Neural cell (in vitro differentiated cells): Measurements from ENCODE around the gene NPM1. TPM values are rescaled to one million over a fixed set of nuclear protein-coding genes. Genes with fewer than 3 reads are reported as not detected.

Source experiments
- H2AFZ ChIP-seq: fragments of 200-600, 300-800 bp; sonication (generic), shearing (Covaris generic); 2 replicates; pipeline ENCODE4 v1.6.0; 2014; ENCODE audit warnings: low read depth, mild to moderate bottlenecking, antibody characterized with exemption, low read length, moderate library complexity
- H3F3A ChIP-seq: fragments of 200-600 bp; shearing (Covaris generic); 2 replicates; pipeline ENCODE4 v1.6.1; 2016; ENCODE audit warnings: mild to moderate bottlenecking, moderate library complexity, mixed read lengths, antibody characterized with exemption, low read length; ENCODE audit not compliant: insufficient read depth, poor library complexity, severe bottlenecking
- H3K27ac ChIP-seq: fragments of 200-600, 300-800 bp; sonication (generic), shearing (Covaris generic); 2 replicates; pipeline ENCODE4 v1.5.1; 2014; ENCODE audit warnings: mild to moderate bottlenecking, low read length, moderate library complexity
- H3K27me3 ChIP-seq: fragments of 300-800, 200-600 bp; sonication (generic), shearing (Covaris generic); 2 replicates; pipeline ENCODE4 v1.6.0; 2014; ENCODE audit warnings: mild to moderate bottlenecking, low read depth, low read length, moderate library complexity; ENCODE audit not compliant: insufficient read depth
- H3K36me3 ChIP-seq: fragments of 300-800, 200-600 bp; sonication (generic), shearing (Covaris generic); 2 replicates; pipeline ENCODE4 v1.5.1; 2014; ENCODE audit warnings: mild to moderate bottlenecking, antibody characterized with exemption, low read length, moderate library complexity; ENCODE audit not compliant: insufficient read depth
- H3K4me2 ChIP-seq: fragments of 300-800, 200-600 bp; sonication (generic), shearing (Covaris generic); 2 replicates; pipeline ENCODE4 v1.6.0; 2014; ENCODE audit warnings: mild to moderate bottlenecking, low read length
- H3K4me3 ChIP-seq: fragments of 300-800, 200-600 bp; sonication (generic), shearing (Covaris generic); 2 replicates; pipeline ENCODE4 v1.5.1; 2014; ENCODE audit warnings: mild to moderate bottlenecking, low read length, moderate library complexity
- H3K79me2 ChIP-seq: fragments of 200-600 bp; shearing (Covaris generic); replicated peaks from 2 replicates; pipeline ENCODE4 v1.6.0; 2014; ENCODE audit warnings: mild to moderate bottlenecking, low read length, moderate library complexity; ENCODE audit not compliant: insufficient read depth
- H3K9ac ChIP-seq: fragments of 300-800, 200-600 bp; sonication (generic), shearing (Covaris generic); 2 replicates; pipeline ENCODE4 v1.6.1; 2016; ENCODE audit warnings: mild to moderate bottlenecking, low read length, mixed read lengths
- H3K9me2 ChIP-seq: fragments of 200-600 bp; shearing (Covaris generic); 2 replicates; pipeline ENCODE4 v1.6.1; 2016; ENCODE audit warnings: mild to moderate bottlenecking, low read length, mixed read lengths; ENCODE audit not compliant: insufficient read depth
- H3K9me3 ChIP-seq: fragments of 200-600, 300-800 bp; sonication (generic), shearing (Covaris generic); 2 replicates; pipeline ENCODE4 v1.6.1; 2016; ENCODE audit warnings: mild to moderate bottlenecking, mixed run types, low read length, moderate library complexity, mixed read lengths
- H4K20me1 ChIP-seq: fragments of 200-600 bp; shearing (Covaris generic); 2 replicates; pipeline ENCODE4 v1.6.1; 2016; ENCODE audit warnings: mild to moderate bottlenecking, mixed run types; ENCODE audit not compliant: insufficient read depth
- EP300 ChIP-seq: fragments of 450-650 bp; conservative IDR thresholded peaks from 2 replicates; pipeline ENCODE4 v1.6.1; 2014; ENCODE audit warnings: antibody characterized with exemption, mild to moderate bottlenecking, moderate library complexity; ENCODE audit not compliant: poor library complexity, severe bottlenecking
- EZH2 ChIP-seq: fragments of 200-600, 300-800 bp; shearing (Covaris generic), sonication (generic); IDR thresholded peaks from 2 replicates; pipeline ENCODE4 v1.6.1; 2014; ENCODE audit warnings: antibody characterized with exemption, low read length, borderline replicate concordance, mild to moderate bottlenecking; ENCODE audit not compliant: insufficient read depth, poor library complexity, severe bottlenecking
- MXI1 ChIP-seq: fragments of 450-650 bp; conservative IDR thresholded peaks from 2 replicates; pipeline ENCODE4 v1.6.1; 2014; ENCODE audit warnings: antibody characterized with exemption, mild to moderate bottlenecking; ENCODE audit not compliant: poor library complexity, severe bottlenecking
- POLR2AphosphoS5 ChIP-seq: IDR thresholded peaks from 2 replicates; pipeline ENCODE4 v1.6.1; 2012
- RAD21 ChIP-seq: fragments of 450-650 bp; conservative IDR thresholded peaks from 2 replicates; pipeline ENCODE4 v1.6.1; 2014; ENCODE audit warnings: antibody characterized with exemption, mild to moderate bottlenecking, moderate library complexity
- SMC3 ChIP-seq: fragments of 450-650 bp; conservative IDR thresholded peaks from 2 replicates; pipeline ENCODE4 v1.6.1; 2014; ENCODE audit warnings: antibody characterized with exemption, mild to moderate bottlenecking, moderate library complexity; ENCODE audit not compliant: poor library complexity
- TAF1 ChIP-seq: IDR thresholded peaks from 2 replicates; pipeline ENCODE4 v1.6.1; 2012; ENCODE audit warnings: low read depth
- polyA plus RNA-seq: library from polyadenylated mRNA; depleted of rRNA; stranded (reverse); fragments of >200 nt; gene quantifications from 2 replicates; pipeline ENCODE4 v1.2.3, GENCODE V29; 2014
- TF ChIP-seq, protein P1 (sequence below): fragments of 450-650 bp; IDR thresholded peaks from 2 replicates; pipeline ENCODE4 v1.5.1; 2014; ENCODE audit warnings: antibody characterized with exemption, mild to moderate bottlenecking, moderate library complexity; ENCODE audit not compliant: poor library complexity, severe bottlenecking
- TF ChIP-seq, protein P2 (sequence below): IDR thresholded peaks from 2 replicates; pipeline ENCODE4 v1.6.1; 2012; ENCODE audit warnings: borderline replicate concordance

Gene NPM1
- polyA plus RNA-seq, 1 donor from 2014 or later = 1,141 TPM

DNA sequence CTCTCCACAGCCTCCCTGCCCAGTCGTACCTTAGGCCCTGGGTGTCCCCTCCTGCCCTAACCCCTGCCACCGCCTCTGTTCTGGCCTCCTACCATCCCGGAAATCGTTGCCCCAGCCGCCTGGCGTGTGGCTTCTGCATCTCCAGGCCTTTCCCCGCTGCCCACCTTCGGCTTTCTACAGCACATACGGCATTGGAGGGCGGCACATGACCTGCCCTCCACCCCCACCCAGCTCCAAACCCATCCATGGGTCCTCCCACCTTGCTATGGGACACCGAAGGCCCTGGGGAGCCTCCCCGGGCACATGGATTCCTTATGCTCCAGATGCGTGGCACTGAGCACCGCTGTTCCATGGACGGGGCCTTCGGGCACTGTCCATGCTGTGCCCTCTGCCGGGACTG, 63.8 kb downstream of the NPM1 start:
- no peaks in the 10 kb centered on the region for H3K9me2 ChIP-seq
- H3K4me3 ChIP-seq = no peak overlapping the region
- no peak overlapping the region for H3K9ac ChIP-seq
- no peaks in the 10 kb centered on the region for H3F3A ChIP-seq
- TF ChIP-seq TAF1 (no peak), POLR2AphosphoS5 (no peak), SMC3 (no peak), MXI1 (no peak), EZH2 (no peak), EP300 (no peak), RAD21 (no peak)
- TF ChIP-seq, protein P1, sequence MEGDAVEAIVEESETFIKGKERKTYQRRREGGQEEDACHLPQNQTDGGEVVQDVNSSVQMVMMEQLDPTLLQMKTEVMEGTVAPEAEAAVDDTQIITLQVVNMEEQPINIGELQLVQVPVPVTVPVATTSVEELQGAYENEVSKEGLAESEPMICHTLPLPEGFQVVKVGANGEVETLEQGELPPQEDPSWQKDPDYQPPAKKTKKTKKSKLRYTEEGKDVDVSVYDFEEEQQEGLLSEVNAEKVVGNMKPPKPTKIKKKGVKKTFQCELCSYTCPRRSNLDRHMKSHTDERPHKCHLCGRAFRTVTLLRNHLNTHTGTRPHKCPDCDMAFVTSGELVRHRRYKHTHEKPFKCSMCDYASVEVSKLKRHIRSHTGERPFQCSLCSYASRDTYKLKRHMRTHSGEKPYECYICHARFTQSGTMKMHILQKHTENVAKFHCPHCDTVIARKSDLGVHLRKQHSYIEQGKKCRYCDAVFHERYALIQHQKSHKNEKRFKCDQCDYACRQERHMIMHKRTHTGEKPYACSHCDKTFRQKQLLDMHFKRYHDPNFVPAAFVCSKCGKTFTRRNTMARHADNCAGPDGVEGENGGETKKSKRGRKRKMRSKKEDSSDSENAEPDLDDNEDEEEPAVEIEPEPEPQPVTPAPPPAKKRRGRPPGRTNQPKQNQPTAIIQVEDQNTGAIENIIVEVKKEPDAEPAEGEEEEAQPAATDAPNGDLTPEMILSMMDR = no peak
- TF ChIP-seq, protein P2, sequence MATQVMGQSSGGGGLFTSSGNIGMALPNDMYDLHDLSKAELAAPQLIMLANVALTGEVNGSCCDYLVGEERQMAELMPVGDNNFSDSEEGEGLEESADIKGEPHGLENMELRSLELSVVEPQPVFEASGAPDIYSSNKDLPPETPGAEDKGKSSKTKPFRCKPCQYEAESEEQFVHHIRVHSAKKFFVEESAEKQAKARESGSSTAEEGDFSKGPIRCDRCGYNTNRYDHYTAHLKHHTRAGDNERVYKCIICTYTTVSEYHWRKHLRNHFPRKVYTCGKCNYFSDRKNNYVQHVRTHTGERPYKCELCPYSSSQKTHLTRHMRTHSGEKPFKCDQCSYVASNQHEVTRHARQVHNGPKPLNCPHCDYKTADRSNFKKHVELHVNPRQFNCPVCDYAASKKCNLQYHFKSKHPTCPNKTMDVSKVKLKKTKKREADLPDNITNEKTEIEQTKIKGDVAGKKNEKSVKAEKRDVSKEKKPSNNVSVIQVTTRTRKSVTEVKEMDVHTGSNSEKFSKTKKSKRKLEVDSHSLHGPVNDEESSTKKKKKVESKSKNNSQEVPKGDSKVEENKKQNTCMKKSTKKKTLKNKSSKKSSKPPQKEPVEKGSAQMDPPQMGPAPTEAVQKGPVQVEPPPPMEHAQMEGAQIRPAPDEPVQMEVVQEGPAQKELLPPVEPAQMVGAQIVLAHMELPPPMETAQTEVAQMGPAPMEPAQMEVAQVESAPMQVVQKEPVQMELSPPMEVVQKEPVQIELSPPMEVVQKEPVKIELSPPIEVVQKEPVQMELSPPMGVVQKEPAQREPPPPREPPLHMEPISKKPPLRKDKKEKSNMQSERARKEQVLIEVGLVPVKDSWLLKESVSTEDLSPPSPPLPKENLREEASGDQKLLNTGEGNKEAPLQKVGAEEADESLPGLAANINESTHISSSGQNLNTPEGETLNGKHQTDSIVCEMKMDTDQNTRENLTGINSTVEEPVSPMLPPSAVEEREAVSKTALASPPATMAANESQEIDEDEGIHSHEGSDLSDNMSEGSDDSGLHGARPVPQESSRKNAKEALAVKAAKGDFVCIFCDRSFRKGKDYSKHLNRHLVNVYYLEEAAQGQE = no peak
- H2AFZ ChIP-seq = no peak overlapping the region
- H3K79me2 ChIP-seq = no peaks in the 10 kb centered on the region
- no peaks in the 10 kb centered on the region for H4K20me1 ChIP-seq
- H3K27ac ChIP-seq = no peak overlapping the region
- H3K27me3 ChIP-seq = peaks cover 4% of the 10 kb centered on the region
- no peak overlapping the region for H3K4me2 ChIP-seq
- H3K9me3 ChIP-seq = no peaks in the 10 kb centered on the region
- no peaks in the 10 kb centered on the region for H3K36me3 ChIP-seq

GRCh38 chr5:171453056-171453725, 65.5 kb downstream of the NPM1 start:
- no peak overlapping the region for H3K4me3 ChIP-seq
- no peak overlapping the region for H3K9ac ChIP-seq
- no peak overlapping the region for H3K27ac ChIP-seq
- TF ChIP-seq POLR2AphosphoS5 (no peak), EP300 (no peak)
- TF ChIP-seq, protein P2 = no peak
- no peaks in the 10 kb centered on the region for H3K79me2 ChIP-seq
- H3K27me3 ChIP-seq = peaks cover 4% of the 10 kb centered on the region
- no peak overlapping the region for H3K4me2 ChIP-seq
- H3K9me2 ChIP-seq = no peaks in the 10 kb centered on the region
- no peaks in the 10 kb centered on the region for H3F3A ChIP-seq
- no peaks in the 10 kb centered on the region for H3K36me3 ChIP-seq
- no peaks in the 10 kb centered on the region for H3K9me3 ChIP-seq
- no peak overlapping the region for H2AFZ ChIP-seq
- no peaks in the 10 kb centered on the region for H4K20me1 ChIP-seq
